Lung (tissue), 12 donors: Measurements from ENCODE around the gene POFUT1. TPM values are rescaled to one million over a fixed set of nuclear protein-coding genes. Genes with fewer than 3 reads are reported as not detected.

ENCODE experiments used
- ATAC-seq: fragments of 200-7000 bp; cut with Tn5 transposase; one replicate; pipeline ENCODE4 v1.9.1; 2020; ENCODE audit warnings: moderate number of reproducible peaks; ENCODE audit not compliant: insufficient read depth, low FRiP score
- DNase-seq, 3 donors: peaks; one replicate each; pipeline ENCODE4 v3.0.0-alpha.2; 2013 to 2017
- H3K27ac ChIP-seq, 2 donors: one replicate each; pipeline ENCODE4 v1.5.1; 2013; ENCODE audit warnings: mild to moderate bottlenecking in 2 of 2, moderate library complexity in 2 of 2, control low read depth in 1 of 2, inconsistent platforms in 1 of 2, low read depth in 1 of 2, low read length in 1 of 2
- H3K27me3 ChIP-seq, 3 donors: one replicate each; pipeline ENCODE4 v1.5.1; 2013; ENCODE audit warnings: low read length in 2 of 3; ENCODE audit not compliant: control insufficient read depth in 3 of 3, insufficient read depth in 3 of 3
- H3K36me3 ChIP-seq, 4 donors: one replicate each; pipeline ENCODE4 v1.5.1; 2013; ENCODE audit warnings: low read length in 4 of 4, mild to moderate bottlenecking in 1 of 4, moderate library complexity in 1 of 4; ENCODE audit not compliant: control insufficient read depth in 4 of 4, insufficient read depth in 4 of 4
- H3K4me1 ChIP-seq, 5 donors: one replicate each; pipeline ENCODE4 v1.5.1; 2013; ENCODE audit warnings: low read length in 5 of 5, mild to moderate bottlenecking in 2 of 5, moderate library complexity in 1 of 5; ENCODE audit not compliant: control insufficient read depth in 5 of 5, insufficient read depth in 5 of 5
- H3K4me3 ChIP-seq: one replicate; pipeline ENCODE4 v1.5.1; 2013; ENCODE audit warnings: mild to moderate bottlenecking, control low read depth, moderate library complexity
- H3K9ac ChIP-seq, 2 donors: one replicate each; pipeline ENCODE4 v1.5.1; 2013; ENCODE audit warnings: low read length in 2 of 2, control low read depth in 1 of 2; ENCODE audit not compliant: insufficient read depth in 1 of 2
- H3K9me3 ChIP-seq, 4 donors: one replicate each; pipeline ENCODE4 v1.5.1; 2013; ENCODE audit warnings: low read length in 3 of 4, mild to moderate bottlenecking in 1 of 4, moderate library complexity in 1 of 4; ENCODE audit not compliant: control insufficient read depth in 4 of 4, insufficient read depth in 3 of 4
- WGBS, 2 donors: extraction: QIAGEN DNeasy Blood & Tissue Kit; methylation state at CpG; one replicate each; pipeline ENCODE4 v1.1.7; 2013; 5-methylcytosine and 5-hydroxymethylcytosine counted together
- polyA plus RNA-seq, 2 donors: library from polyadenylated mRNA; stranded (reverse); fragments of 200-250 nt; gene quantifications; one replicate each; pipeline ENCODE4 v1.2.1, GENCODE V29; 2013
- total RNA-seq, 2 donors: library from RNA; depleted of rRNA in 1 of 2; stranded (reverse); fragments of >200 nt in 1 of 2; gene quantifications; one replicate each; pipeline ENCODE4 v1.2.1, GENCODE V29; 2014 to 2021
- TF ChIP-seq, protein P1 (sequence below): IDR thresholded peaks from 2 replicates; pipeline ENCODE4 v1.5.1; 2012; ENCODE audit warnings: mild to moderate bottlenecking; ENCODE audit errors: control extremely low read depth, extremely low read depth
- donor health status: control.
- donor health status: control.
- donor health status: Bipolar disorder and iron deficiency.
- donor health status: healthy.
- donor health status: DM: yes; HTN: yes; CAD: no.

Gene POFUT1
- total and polyA plus RNA-seq, 4 donors, result 9.0 to 37.1 (median 21.7) TPM

DNA sequence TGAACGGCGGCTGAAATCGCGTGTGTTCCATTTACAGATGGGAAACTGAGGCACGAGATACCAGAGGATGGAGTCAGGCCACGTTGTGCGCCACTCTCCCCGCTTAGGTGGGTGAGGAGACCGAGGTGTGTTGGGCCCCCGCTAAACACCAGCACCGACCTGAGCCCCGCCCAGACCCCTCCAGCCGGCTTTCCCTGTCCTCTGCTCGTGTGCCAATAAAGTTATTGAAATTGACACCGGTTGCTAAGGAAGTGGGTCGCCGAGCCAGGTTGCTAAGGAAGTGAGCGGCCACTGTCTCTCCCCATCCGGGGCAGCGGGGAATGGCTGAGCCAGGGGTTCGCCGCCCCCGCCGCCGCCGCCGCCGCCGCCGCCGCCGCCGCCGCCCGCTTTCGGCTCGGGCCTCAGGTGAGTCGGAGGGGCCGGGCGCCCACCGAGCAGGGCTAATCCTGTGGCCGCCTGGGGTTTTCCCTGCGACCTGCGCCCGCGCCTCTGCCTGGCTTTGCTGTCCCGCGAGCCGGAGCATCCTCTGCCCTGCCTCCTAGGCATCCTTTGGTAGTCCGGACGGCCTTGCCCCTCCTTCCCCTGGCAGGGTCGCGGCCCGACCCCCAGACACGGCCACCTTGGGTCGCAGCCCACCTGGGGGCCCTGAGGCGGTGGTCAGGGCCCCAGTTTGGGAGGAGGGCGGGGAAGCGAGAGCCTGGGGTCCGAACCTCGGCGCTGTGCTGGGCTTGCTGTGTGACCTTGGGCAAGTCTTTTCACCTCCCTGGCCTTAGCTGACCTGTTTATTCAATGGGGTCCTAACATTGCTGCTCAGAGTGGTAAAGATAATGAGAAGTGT lies 69.9 kb downstream of the POFUT1 start, which contains the start of gene KIF3B:
TSS of gene KIF3B (plus strand) at position 291 of the 838 bp plus-strand sequence. CDS start 32,127 bp downstream, outside the sequence.
- DNase-seq (peak; percentile 85 to 94 (median 87)), ATAC-seq (peak; percentile 95)
- TF ChIP-seq, protein P1, sequence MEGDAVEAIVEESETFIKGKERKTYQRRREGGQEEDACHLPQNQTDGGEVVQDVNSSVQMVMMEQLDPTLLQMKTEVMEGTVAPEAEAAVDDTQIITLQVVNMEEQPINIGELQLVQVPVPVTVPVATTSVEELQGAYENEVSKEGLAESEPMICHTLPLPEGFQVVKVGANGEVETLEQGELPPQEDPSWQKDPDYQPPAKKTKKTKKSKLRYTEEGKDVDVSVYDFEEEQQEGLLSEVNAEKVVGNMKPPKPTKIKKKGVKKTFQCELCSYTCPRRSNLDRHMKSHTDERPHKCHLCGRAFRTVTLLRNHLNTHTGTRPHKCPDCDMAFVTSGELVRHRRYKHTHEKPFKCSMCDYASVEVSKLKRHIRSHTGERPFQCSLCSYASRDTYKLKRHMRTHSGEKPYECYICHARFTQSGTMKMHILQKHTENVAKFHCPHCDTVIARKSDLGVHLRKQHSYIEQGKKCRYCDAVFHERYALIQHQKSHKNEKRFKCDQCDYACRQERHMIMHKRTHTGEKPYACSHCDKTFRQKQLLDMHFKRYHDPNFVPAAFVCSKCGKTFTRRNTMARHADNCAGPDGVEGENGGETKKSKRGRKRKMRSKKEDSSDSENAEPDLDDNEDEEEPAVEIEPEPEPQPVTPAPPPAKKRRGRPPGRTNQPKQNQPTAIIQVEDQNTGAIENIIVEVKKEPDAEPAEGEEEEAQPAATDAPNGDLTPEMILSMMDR, result no peak
- Histone ChIP-seq H3K4me3 (peak within 1 kb of the TSS; percentile 74), H3K36me3 (peaks cover 0 to 2% (median 0%) of the 10 kb centered on the region in 4 donors), H3K9ac (peak within 1 kb of the TSS; percentile 40 to 53), H3K27me3 (no peaks in the 10 kb centered on the region), H3K27ac (peak within 1 kb of the TSS; percentile 71 to 84), H3K4me1 (peaks cover 0 to 10% (median 7%) of the 10 kb centered on the region in 5 donors), H3K9me3 (no peaks in the 10 kb centered on the region)
- 1 to 3% methylated on average over 47 to 62 of the region's 62 CpGs for WGBS, 2 donors

DNA sequence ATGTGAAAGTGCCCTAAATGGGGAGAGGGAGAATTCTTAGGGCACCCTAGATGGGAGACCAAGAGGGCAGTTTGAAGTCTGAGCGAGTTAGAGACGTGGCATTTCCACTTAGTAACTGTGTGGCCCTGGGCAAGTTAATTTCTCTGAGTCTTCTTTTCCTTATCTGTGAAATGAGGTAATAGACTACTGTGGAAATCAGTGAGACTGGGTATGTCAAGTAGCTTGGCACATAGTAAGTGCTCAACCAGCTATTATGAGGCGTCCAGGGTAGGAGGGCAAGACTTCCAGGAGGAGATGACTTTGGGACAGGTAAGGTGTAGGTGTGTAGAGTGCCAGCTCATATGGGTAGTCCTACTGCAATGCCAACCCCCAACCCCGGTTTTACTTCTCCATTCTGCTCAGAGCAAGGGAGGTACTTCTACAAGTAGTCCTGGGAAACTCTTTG lies 70.5 kb downstream of the POFUT1 start:
- WGBS, 2 donors, result 38 to 43% methylated on average over 4 of the region's 4 CpGs
- Histone ChIP-seq H3K27ac (peak overlapping the region; percentile 71 to 84), H3K27me3 (no peaks in the 10 kb centered on the region), H3K36me3 (peaks cover 0 to 2% (median 0%) of the 10 kb centered on the region in 4 donors), H3K9me3 (no peaks in the 10 kb centered on the region), H3K9ac (peak overlapping the region; percentile 40 to 53), H3K4me1 (peaks cover 0 to 10% (median 7%) of the 10 kb centered on the region in 5 donors), H3K4me3 (peak overlapping the region; percentile 74)
- no peak for DNase-seq
- TF ChIP-seq, protein P1, result no peak
- ATAC-seq, result no peak

DNA sequence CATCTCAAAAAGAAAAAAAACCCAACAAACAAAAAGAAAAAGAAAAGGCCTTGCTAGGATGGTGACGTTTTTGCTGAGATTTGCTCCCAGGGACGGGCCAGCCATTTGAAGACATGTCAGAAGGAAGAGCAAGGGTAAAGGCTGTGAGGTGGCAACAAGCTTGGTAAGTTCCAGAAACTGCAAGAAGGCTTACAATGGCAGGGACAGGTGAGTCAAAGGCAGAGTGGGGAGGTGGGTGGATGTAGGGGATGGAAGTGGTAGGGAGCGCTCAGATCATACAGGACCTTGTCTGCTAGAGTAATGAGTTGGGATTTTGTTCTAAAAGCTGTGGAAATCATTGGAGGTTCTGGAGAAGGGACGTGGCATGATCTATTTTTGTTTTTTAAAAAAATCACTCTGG lies 74.0 kb downstream of the POFUT1 start:
- no peak for ATAC-seq
- WGBS, 2 donors, result 91 to 94% methylated on average over 4 of the region's 4 CpGs
- Histone ChIP-seq H3K4me1 (peaks cover 7 to 16% (median 13%) of the 10 kb centered on the region in 5 donors), H3K9me3 (no peaks in the 10 kb centered on the region), H3K27ac (no peak overlapping the region), H3K9ac (no peak overlapping the region), H3K36me3 (peaks cover 0 to 2% (median 0%) of the 10 kb centered on the region in 4 donors), H3K4me3 (no peak overlapping the region), H3K27me3 (no peaks in the 10 kb centered on the region)
- TF ChIP-seq, protein P1, result no peak
- no peak for DNase-seq
